Memory B cell (primary cell): ENCODE results near the gene LYZL6.

Experiments
- ATAC-seq: fragments of 150-1000 bp; cut with Tn5 transposase; 2 replicates; pipeline ENCODE4 v1.10.0; 2021; ENCODE audit warnings: low read depth, mild to moderate bottlenecking, moderate library complexity
- DNase-seq, 2 donors: peaks; one replicate each; pipeline ENCODE4 v3.0.0; 2022; ENCODE audit warnings: low spot score in 2 of 2
- H3K27ac Mint-ChIP-seq: one replicate; pipeline ENCODE4 v1.8.0; 2022; ENCODE audit warnings: mild to moderate bottlenecking, moderate library complexity, mixed read lengths
- H3K27me3 Mint-ChIP-seq: one replicate; pipeline ENCODE4 v1.8.0; 2022; ENCODE audit warnings: mixed read lengths
- H3K36me3 Mint-ChIP-seq: one replicate; pipeline ENCODE4 v1.8.0; 2022; ENCODE audit warnings: mild to moderate bottlenecking, mixed read lengths
- H3K4me1 Mint-ChIP-seq: one replicate; pipeline ENCODE4 v1.8.0; 2022; ENCODE audit warnings: mixed read lengths
- H3K4me3 Mint-ChIP-seq: one replicate; pipeline ENCODE4 v1.8.0; 2022; ENCODE audit warnings: mild to moderate bottlenecking, moderate library complexity, mixed read lengths
- H3K9me3 Mint-ChIP-seq: one replicate; pipeline ENCODE4 v1.8.0; 2022; ENCODE audit warnings: mixed read lengths

LYZL6 gene

DNA sequence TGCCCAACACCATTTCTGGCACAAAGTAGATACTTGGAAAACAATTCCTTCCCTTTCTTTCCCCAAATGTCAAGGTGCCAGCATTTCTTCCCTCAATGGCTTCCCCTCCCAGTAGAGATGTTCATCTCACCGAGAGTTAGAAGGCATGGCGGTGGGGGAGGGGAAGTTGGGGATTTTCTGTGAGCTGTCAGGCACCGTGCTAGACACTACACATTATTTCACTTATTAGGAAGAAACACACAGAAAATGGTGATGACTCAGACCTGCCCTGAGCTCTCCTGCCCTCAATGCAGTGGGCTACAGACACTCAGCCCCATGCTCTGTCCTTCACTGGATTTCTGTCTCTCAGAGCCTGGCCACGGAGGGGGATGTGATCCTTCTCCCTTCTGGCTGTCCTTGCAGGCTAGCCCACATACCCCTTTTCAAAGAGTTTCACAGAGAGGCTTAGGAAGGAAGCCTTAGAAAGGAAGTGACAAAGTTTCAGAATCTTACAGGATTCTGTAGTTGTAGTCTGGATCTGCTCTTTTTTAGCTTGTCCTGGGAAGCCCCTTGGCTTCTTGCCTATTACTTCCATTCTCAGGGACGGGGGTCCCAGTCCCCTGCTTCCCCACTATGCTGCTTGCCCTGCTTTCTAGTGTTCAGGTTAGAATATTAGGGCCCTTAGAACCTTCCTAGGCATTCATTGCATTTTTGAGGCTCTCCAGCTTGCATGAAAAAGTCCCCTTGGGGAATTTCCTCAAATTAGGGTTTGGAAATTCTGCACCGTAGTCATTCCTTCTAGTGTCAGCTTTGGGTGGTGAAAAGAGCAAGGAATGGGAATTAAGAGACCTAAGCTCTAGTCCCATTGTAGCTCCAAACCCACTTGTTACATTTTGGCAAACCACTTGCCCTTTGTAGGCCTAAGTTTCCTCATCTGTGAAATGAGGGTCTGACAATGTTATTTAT is 51.1 kb downstream of the LYZL6 start:
- DNase-seq (no peak), ATAC-seq (no peak)
- Mint-ChIP-seq H3K4me3 (no peak overlapping the region), H3K27me3 (peaks cover 7% of the 10 kb centered on the region), H3K9me3 (no peaks in the 10 kb centered on the region), H3K36me3 (no peaks in the 10 kb centered on the region), H3K4me1 (peaks cover 2% of the 10 kb centered on the region), H3K27ac (no peak overlapping the region)

GRCh38 chr17:35891269-35891668 is 52.2 kb downstream of the LYZL6 start:
- Mint-ChIP-seq H3K36me3 (no peaks in the 10 kb centered on the region), H3K4me1 (peaks cover 2% of the 10 kb centered on the region), H3K27me3 (peaks cover 9% of the 10 kb centered on the region), H3K9me3 (no peaks in the 10 kb centered on the region), H3K27ac (no peak overlapping the region), H3K4me3 (no peak overlapping the region)
- ATAC-seq (no peak), DNase-seq (no peak)

DNA sequence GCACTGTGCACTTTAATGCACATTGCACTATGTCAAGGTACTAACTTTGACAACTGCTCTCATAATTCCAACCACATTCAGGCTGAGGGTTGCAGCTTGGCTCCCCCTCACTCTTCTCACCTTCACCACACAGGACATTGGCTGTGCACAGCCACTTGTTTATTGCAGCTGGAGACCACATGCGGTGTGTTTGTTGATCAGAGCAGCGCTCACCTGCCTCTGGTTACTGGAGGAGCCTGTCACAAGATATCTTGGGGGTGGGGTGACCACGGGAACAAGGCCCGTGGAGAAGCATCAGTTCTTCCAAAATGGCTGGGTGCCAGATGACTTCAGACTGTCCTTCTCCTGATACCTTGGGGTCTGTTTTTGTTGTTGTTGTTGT is 52.7 kb downstream of the LYZL6 start:
- ATAC-seq (no peak), DNase-seq (no peak)
- no peaks in the 10 kb centered on the region for H3K9me3 Mint-ChIP-seq
- no peak overlapping the region for H3K4me3 Mint-ChIP-seq
- H3K36me3 Mint-ChIP-seq: no peaks in the 10 kb centered on the region
- H3K27me3 Mint-ChIP-seq: peaks cover 5% of the 10 kb centered on the region
- H3K27ac Mint-ChIP-seq: no peak overlapping the region
- H3K4me1 Mint-ChIP-seq: peaks cover 2% of the 10 kb centered on the region

DNA sequence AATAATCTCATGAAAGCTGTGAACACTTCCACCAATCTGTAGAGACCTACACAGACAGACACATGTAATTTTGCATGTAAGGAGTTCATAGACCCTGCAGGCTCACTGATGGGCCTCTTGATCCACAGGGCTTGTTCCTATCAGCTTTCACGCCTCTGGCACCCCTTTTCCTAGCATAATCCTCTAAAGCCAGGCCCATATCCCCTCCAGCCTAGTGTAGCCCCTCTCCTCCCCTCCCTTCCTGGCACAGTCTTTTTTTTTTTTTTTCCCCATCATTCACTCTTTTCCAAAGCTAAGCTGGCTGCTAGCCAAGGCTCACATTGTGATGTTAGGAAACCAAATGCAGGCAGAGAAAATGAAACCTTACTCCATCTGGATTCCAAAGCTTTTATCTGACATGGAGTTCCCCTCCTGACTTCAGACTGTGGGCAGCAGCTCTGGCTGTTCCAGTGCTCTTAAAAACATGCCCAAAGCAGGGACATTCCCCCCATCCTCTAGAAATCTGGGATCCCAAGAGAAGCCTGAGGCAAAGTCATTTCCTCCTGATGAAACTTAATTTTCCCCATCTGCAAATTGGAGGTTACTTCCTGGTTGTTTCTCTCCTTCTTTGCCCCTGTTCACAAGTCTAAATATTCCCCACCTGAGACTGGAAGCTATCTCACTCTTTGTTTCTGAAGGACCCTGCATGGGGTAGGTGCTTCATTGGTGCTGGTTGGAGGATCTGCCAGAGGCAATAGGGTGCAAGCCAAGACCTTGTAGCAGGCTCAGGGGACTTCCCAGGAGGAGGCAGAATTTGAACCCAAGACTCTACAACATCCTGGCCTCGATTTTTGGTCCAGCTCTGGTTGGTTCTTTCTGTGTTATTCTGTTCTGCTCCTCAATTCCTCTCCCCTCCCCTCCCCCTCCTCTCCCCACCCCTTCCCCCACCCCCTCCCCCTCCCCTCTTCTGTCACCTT is 53.4 kb downstream of the LYZL6 start:
- Mint-ChIP-seq H3K27ac (no peak overlapping the region), H3K9me3 (no peaks in the 10 kb centered on the region), H3K4me1 (peaks cover 2% of the 10 kb centered on the region), H3K36me3 (no peaks in the 10 kb centered on the region), H3K27me3 (peaks cover 3% of the 10 kb centered on the region), H3K4me3 (no peak overlapping the region)
- ATAC-seq: no peak
- DNase-seq: no peak

GRCh38 chr17:35889241-35889640 is 54.3 kb downstream of the LYZL6 start:
- DNase-seq (no peak), ATAC-seq (no peak)
- H3K27me3 Mint-ChIP-seq: peaks cover 3% of the 10 kb centered on the region
- peaks cover 2% of the 10 kb centered on the region for H3K4me1 Mint-ChIP-seq
- no peak overlapping the region for H3K4me3 Mint-ChIP-seq
- H3K27ac Mint-ChIP-seq: no peak overlapping the region
- H3K36me3 Mint-ChIP-seq: no peaks in the 10 kb centered on the region
- no peaks in the 10 kb centered on the region for H3K9me3 Mint-ChIP-seq
